SU-DHL-6 (cell line): Measurements from ENCODE around the gene RAB11A.

ENCODE experiments used
- CTCF ChIP-seq: fragments of 200-600 bp; sonication (generic); IDR thresholded peaks from one replicate; pipeline ENCODE4 v1.5.1; 2017; ENCODE audit warnings: antibody characterized with exemption, mild to moderate bottlenecking, low read length, moderate library complexity; ENCODE audit not compliant: insufficient read depth, poor library complexity, severe bottlenecking
- EZH2phosphoT487 ChIP-seq: fragments of 200-600 bp; sonication (generic), shearing (Covaris generic); conservative IDR thresholded peaks from 2 replicates; pipeline ENCODE4 v1.6.1; 2018; ENCODE audit warnings: mild to moderate bottlenecking, antibody characterized with exemption, low read length, moderate library complexity, mixed read lengths

- TF ChIP-seq CTCF (no peak), EZH2phosphoT487 (no peak)
Observed at GRCh38 chr15:65914981-65915925, 46.0 kb downstream of the RAB11A start.
